ENCODE measurements around the gene CRYBG2.

Gene CRYBG2

GRCh38 chr1:26368486-26368885 is 14.6 kb upstream of the CRYBG2 start:
- DNase-seq (ENCODE audit: low read depth), result no peak
- H3K4me3 ChIP-seq (ENCODE audit: low read depth, low read length), result no peak overlapping the region
- TF ChIP-seq CTCF (IDR thresholded peaks at IDR 0.05; ENCODE audit: low read depth, low read length, missing control alignments), result no peak

DNA sequence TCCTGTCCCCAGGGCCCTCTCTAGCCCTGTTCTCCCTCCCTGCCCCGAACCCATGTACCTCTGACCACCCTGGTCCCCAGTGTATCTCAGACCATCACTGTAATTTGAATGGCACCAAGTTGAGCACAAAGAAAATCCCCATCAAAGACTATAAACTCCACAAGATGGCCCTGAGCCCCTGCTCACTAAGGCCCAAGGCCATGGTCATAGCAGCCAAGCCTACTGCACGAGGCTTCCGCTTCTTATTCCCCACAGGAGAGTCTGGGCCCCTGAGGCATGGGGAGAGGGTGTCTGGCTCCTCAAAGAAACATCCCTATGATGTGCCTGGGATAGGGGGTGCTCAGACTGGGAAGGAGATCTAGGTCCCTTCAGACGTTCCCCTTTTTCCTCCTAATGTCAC is 14.1 kb upstream of the CRYBG2 start:
- no peak for DNase-seq (ENCODE audit: low read depth)
- H3K4me3 ChIP-seq (ENCODE audit: low read depth, low read length), result no peak overlapping the region
- no peak for TF ChIP-seq CTCF (IDR thresholded peaks at IDR 0.05; ENCODE audit: low read depth, low read length, missing control alignments)

GRCh38 chr1:26367441-26367840 is 13.5 kb upstream of the CRYBG2 start:
- DNase-seq (ENCODE audit: low read depth), result no peak
- TF ChIP-seq CTCF (IDR thresholded peaks at IDR 0.05; ENCODE audit: low read depth, low read length, missing control alignments), result no peak

DNA sequence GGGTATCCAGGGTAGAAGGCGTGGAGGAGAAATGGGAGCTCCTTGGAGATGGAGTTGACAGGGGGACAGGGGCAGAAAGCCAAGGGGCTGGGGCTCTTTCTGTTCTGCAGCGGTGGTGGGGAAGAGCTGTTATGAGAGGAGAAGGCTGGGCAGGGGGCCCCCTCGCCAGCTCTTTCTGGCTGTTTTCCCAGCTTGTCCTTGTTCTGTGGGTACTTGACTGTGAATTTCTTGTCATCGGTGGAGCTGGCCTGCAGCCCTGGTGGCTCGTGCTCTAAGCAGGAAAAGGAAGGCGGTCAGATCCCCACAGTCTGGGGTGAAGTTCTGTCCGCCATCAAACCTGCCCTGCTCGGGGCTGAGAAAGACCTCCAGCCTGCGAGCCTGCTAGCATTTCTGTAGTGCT is 11.0 kb upstream of the CRYBG2 start:
- no peak for DNase-seq (ENCODE audit: low read depth)
- H3K4me3 ChIP-seq (ENCODE audit: low read depth, low read length), result no peak overlapping the region
- TF ChIP-seq CTCF (IDR thresholded peaks at IDR 0.05; ENCODE audit: low read depth, low read length, missing control alignments), result no peak

More at GRCh38 chr1:26367441-26367840, 13.5 kb upstream of the CRYBG2 start:
- no peak overlapping the region for H3K4me3 ChIP-seq (ENCODE audit: low read depth, low read length)

DNA sequence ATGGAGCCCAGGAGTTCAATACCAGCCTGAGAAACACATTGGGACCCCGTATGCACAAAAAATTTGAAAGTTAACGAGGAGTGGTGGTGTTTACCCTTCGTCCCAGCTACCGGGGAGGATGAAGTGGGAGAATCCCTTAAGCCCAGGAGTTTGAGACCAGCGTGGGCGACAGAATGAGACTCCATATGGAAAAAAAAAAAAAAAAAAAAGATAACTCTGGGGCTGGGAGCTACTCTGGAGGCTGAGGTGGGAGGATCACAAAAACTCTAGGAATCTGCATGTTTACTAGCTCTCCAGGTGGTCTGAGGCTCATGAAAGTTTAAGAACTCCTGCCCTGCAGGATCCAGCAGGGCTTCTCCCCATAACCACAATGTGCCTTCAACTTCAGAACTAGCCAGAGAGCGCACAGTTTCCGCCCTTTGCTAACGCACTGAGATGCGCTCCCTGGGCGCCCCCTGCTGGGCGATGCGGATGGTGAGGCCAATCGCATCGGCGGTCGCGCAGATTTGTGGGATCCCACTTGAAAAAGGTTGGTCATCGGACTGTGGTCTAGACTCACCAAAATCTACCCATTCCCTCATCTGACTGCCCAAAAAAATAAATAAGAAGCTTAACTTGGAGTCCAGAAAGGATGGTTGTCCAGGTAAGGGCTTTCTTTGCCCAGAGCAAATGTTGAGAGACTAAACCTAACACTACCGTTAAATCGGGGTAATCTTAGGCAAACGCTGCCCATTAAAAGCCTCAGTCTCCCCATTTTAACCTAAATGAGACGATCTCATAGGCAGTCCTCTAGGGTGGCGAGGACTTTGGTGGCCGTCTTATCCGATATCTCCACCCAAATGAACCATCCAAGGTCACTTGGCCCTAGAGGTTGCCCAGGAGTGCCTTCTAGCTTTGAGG is 9.9 kb upstream of the CRYBG2 start:
- H3K4me3 ChIP-seq (ENCODE audit: low read depth, low read length), result no peak overlapping the region
- peak; percentile 98 for TF ChIP-seq CTCF (IDR thresholded peaks at IDR 0.05; ENCODE audit: low read depth, low read length, missing control alignments)
- DNase-seq (ENCODE audit: low read depth), result peak; percentile 38

GRCh38 chr1:26362331-26362730 is 8.4 kb upstream of the CRYBG2 start:
- no peak overlapping the region for H3K4me3 ChIP-seq (ENCODE audit: low read depth, low read length)
- DNase-seq (ENCODE audit: low read depth), result no peak
- TF ChIP-seq CTCF (IDR thresholded peaks at IDR 0.05; ENCODE audit: low read depth, low read length, missing control alignments), result no peak
